ENCODE results near the gene ABCB8.

ABCB8 gene

GRCh38 chr7:151074817-151075661 lies 46.8 kb downstream of the ABCB8 start:
- DNase-seq (ENCODE audit: low spot score), result no peak

- DNase-seq (ENCODE audit: low spot score), result no peak
These were observed 47.4 kb downstream of the ABCB8 start for GRCh38 chr7:151075662-151075971.

- no peak for DNase-seq (ENCODE audit: low spot score)
These were observed 47.8 kb downstream of the ABCB8 start for GRCh38 chr7:151075978-151076426.

GRCh38 chr7:151076863-151077704 lies 48.8 kb downstream of the ABCB8 start:
- DNase-seq (ENCODE audit: low spot score), result peak; percentile 68

GRCh38 chr7:151077705-151078232 lies 49.5 kb downstream of the ABCB8 start:
- DNase-seq (ENCODE audit: low spot score), result no peak

- no peak for DNase-seq (ENCODE audit: low spot score)
These were observed 50.2 kb downstream of the ABCB8 start for GRCh38 chr7:151078233-151079040.

GRCh38 chr7:151079199-151079910 lies 51.1 kb downstream of the ABCB8 start:
- DNase-seq (ENCODE audit: low spot score), result no peak

GRCh38 chr7:151080067-151080521 lies 51.8 kb downstream of the ABCB8 start:
- DNase-seq (ENCODE audit: low spot score), result no peak

GRCh38 chr7:151080522-151081169 lies 52.4 kb downstream of the ABCB8 start, which contains the start of gene FASTK:
FASTK (minus strand) TSS chr7:151080809; CDS start chr7:151080766, 43 bp downstream.
- DNase-seq (ENCODE audit: low spot score), result peak; percentile 92

- DNase-seq (ENCODE audit: low spot score), result no peak
These were observed 53.2 kb downstream of the ABCB8 start for GRCh38 chr7:151081170-151082101.

GRCh38 chr7:151082141-151083070 lies 54.2 kb downstream of the ABCB8 start:
- DNase-seq (ENCODE audit: low spot score), result no peak

- DNase-seq (ENCODE audit: low spot score), result peak; percentile 83
These were observed 55.0 kb downstream of the ABCB8 start, which contains the start of gene TMUB1 for GRCh38 chr7:151083071-151083823. TMUB1 (minus strand) TSS chr7:151083493; CDS start chr7:151082563, 930 bp downstream.

GRCh38 chr7:151083824-151084160 lies 55.5 kb downstream of the ABCB8 start:
- no peak for DNase-seq (ENCODE audit: low spot score)

- DNase-seq (ENCODE audit: low spot score), result no peak
These were observed 57.1 kb downstream of the ABCB8 start for GRCh38 chr7:151085329-151085690.

- DNase-seq (ENCODE audit: low spot score), result peak; percentile 93
These were observed 57.7 kb downstream of the ABCB8 start, which contains the start of gene AGAP3 for GRCh38 chr7:151085691-151086620. AGAP3 (plus strand) TSS chr7:151086475; CDS start chr7:151086742, 267 bp downstream.

- DNase-seq (ENCODE audit: low spot score), result no peak
These were observed 58.6 kb downstream of the ABCB8 start for GRCh38 chr7:151086802-151087244.
